K562 (cell line): ENCODE data around the gene SPAG16. TPM values are rescaled to one million over a fixed set of nuclear protein-coding genes. Genes with fewer than 3 reads are reported as not detected.

ENCODE experiments used
- ARHGAP35 ChIP-seq: fragments of 450-650 bp; IDR thresholded peaks from 2 replicates; pipeline ENCODE4 v1.6.1; 2018; ENCODE audit not compliant: partially characterized antibody
- VEZF1 ChIP-seq: fragments of 200-800 bp; sonication (Bioruptor generic); IDR thresholded peaks from 2 replicates; pipeline ENCODE4 v1.6.1; 2017; ENCODE audit warnings: missing genetic modification characterization, missing compliant biosample characterization
- ZNF197 ChIP-seq: fragments of 200-800 bp; sonication (Bioruptor generic); IDR thresholded peaks from 2 replicates; pipeline ENCODE4 v1.6.1; 2016; ENCODE audit warnings: low read depth, missing genetic modification characterization, missing compliant biosample characterization
- ZNF407 ChIP-seq: fragments of 450-650 bp; IDR thresholded peaks from 2 replicates; pipeline ENCODE4 v1.6.1; 2016; ENCODE audit warnings: low read depth
- polyA plus RNA-seq, 8 experiments: library from polyadenylated mRNA; depleted of rRNA in 4 of 8; stranded (reverse) in 5 of 8; unstranded in 3 of 8; fragments of >200 nt; fragmentation: Nextera tagmentation in 2 of 8; fragmentation: Illumina TruSeq in 1 of 8; extraction: Ambion mirVana in 2 of 8; extraction: Trizol in 1 of 8; gene quantifications; 2 replicates each; pipeline versions ENCODE4 v1.2.1 to v1.2.3, GENCODE V29; 2011 to 2014; ENCODE audit warnings: inconsistent platforms in 1 of 8, missing spikeins in 1 of 8
- total RNA-seq, 7 experiments: library from RNA; depleted of rRNA in 6 of 7; stranded (reverse); fragments of >200 nt in 6 of 7; fragmentation: Illumina TruSeq in 2 of 7; extraction: Trizol in 2 of 7; gene quantifications; 2 replicates each; pipeline versions ENCODE4 v1.2.1 to v1.2.3, GENCODE V29; 2011 to 2021; ENCODE audit warnings: low replicate concordance in 1 of 7

SPAG16 gene
- total and polyA plus RNA-seq, 9 of the 15 experiments (the other 6 are each of a cell fraction or from before 2014, with no cell fraction given) = 0.98 to 5.9 (median 3.5) TPM

GRCh38 chr2:214261683-214262082, 977.4 kb downstream of the SPAG16 start (continued):
- TF ChIP-seq ZNF407 (no peak), VEZF1 (CRISPR knock-in tag) (no peak), ZNF197 (no peak), ARHGAP35 (no peak)
